HepG2 (cell line): ENCODE measurements around the gene GREM1. TPM values are rescaled to one million over a fixed set of nuclear protein-coding genes. Genes with fewer than 3 reads are reported as not detected.

ENCODE experiments used
- ATAC-seq: fragments of 200-7000 bp; cut with Tn5 transposase; 3 replicates; pipeline ENCODE4 v1.9.1; 2020; ENCODE audit warnings: mild to moderate bottlenecking, moderate library complexity
- BruUV-seq: library from RNA; stranded (reverse); fragments of 400-500 nt; replicated peaks from 2 replicates; lab custom pipeline; 2021; lab: Mats Ljungman, UMichigan
- CTCF ChIA-PET: fragments of 300-600 bp; formaldehyde crosslinking; extraction: SDS; loops from one replicate; lab custom pipeline; 2021; ENCODE audit warnings: low total read pairs, inconsistent platforms, low intra/inter-chr PET ratio; lab: Yijun Ruan, JAX
- POLR2A ChIA-PET: fragments of 350-600 bp; sonication (Branson Sonifier 250); formaldehyde crosslinking; loops from one replicate; lab custom pipeline; 2020; ENCODE audit warnings: antibody characterized with exemption, inconsistent platforms; lab: Yijun Ruan, JAX
- DNase-seq: peaks from one replicate; pipeline ENCODE4 v3.0.0-alpha.2; 2015; ENCODE audit warnings: low spot score
- FAIRE-seq: peaks from 3 replicates; lab custom pipeline; 2011; peaks lifted over from hg19 to GRCh38; lab: Jason Lieb, UNC
- H2AFZ ChIP-seq: one replicate; pipeline ENCODE4 v1.6.1; 2011; ENCODE audit warnings: low read length, inconsistent platforms
- H3K27ac ChIP-seq: fragments of 300-600 bp; 3 replicates; pipeline ENCODE4 v1.8.0; 2011; ENCODE audit warnings: mixed run types, mild to moderate bottlenecking, mixed read lengths, low read length, inconsistent platforms; ENCODE audit not compliant: insufficient read depth; ENCODE audit errors: extremely low read length
- H3K27me3 ChIP-seq, 2 experiments: fragments of 200-600 bp in 1 of 2; 2 replicates in 1 of 2; 3 replicates in 1 of 2; pipeline versions ENCODE4 v1.6.0 to v1.8.0; 2011; ENCODE audit warnings: low read length in 2 of 2, mild to moderate bottlenecking in 2 of 2, moderate library complexity in 2 of 2, inconsistent platforms in 1 of 2; ENCODE audit not compliant: insufficient read depth in 2 of 2, control insufficient read depth in 1 of 2
- H3K36me3 ChIP-seq, 2 experiments: fragments of 200-600 bp in 1 of 2; replicated peaks in 1 of 2; 2 replicates in 1 of 2; 3 replicates in 1 of 2; pipeline versions ENCODE4 v1.5.1 to v1.8.0; 2011; ENCODE audit warnings: low read length in 2 of 2, inconsistent platforms in 1 of 2; ENCODE audit not compliant: insufficient read depth in 2 of 2, control insufficient read depth in 1 of 2
- H3K4me1 ChIP-seq: 2 replicates; pipeline ENCODE4 v1.5.1; 2012; ENCODE audit warnings: low read length, inconsistent platforms; ENCODE audit not compliant: insufficient read depth
- H3K4me2 ChIP-seq: 2 replicates; pipeline ENCODE4 v1.6.0; 2011; ENCODE audit warnings: low read depth, low read length, inconsistent platforms
- H3K4me3 ChIP-seq, 3 experiments: fragments of 200-600 bp in 1 of 3; sonication (generic), shearing (Covaris generic) in 1 of 3; replicated peaks in 1 of 3; 2 replicates each; pipeline ENCODE4 v1.5.1; 2011 to 2016; ENCODE audit warnings: low read length in 3 of 3, inconsistent platforms in 2 of 3, low read depth in 2 of 3, mild to moderate bottlenecking in 2 of 3, control low read depth in 1 of 3, mixed read lengths in 1 of 3; ENCODE audit not compliant: insufficient read depth in 1 of 3
- H3K79me2 ChIP-seq: one replicate; pipeline ENCODE4 v1.6.1; 2011; ENCODE audit warnings: low read length, inconsistent platforms; ENCODE audit not compliant: insufficient read depth
- H3K9ac ChIP-seq: 2 replicates; pipeline ENCODE4 v1.6.0; 2011; ENCODE audit warnings: mild to moderate bottlenecking, low read depth, low read length, inconsistent platforms; ENCODE audit not compliant: insufficient read depth
- H3K9me3 ChIP-seq: 2 replicates; pipeline ENCODE4 v1.5.1; 2012; ENCODE audit warnings: mild to moderate bottlenecking, low read length
- H4K20me1 ChIP-seq: 2 replicates; pipeline ENCODE4 v1.6.0; 2011; ENCODE audit warnings: inconsistent platforms, mild to moderate bottlenecking, low read length, moderate library complexity; ENCODE audit not compliant: insufficient read depth
- HOXA7 ChIP-seq: sonication (generic); formaldehyde crosslinking; IDR thresholded peaks from 2 replicates; pipeline ENCODE4 v1.8.1; 2022; ENCODE audit warnings: mild to moderate bottlenecking, missing genetic modification reagents, moderate library complexity
- NFE2L2 ChIP-seq: fragments of 150-350 bp; IDR thresholded peaks from 2 replicates; pipeline ENCODE4 v1.6.1; 2014; ENCODE audit warnings: low read length
- NFIC ChIP-seq: IDR thresholded peaks from 2 replicates; pipeline ENCODE4 v1.6.1; 2012; ENCODE audit warnings: mild to moderate bottlenecking, low read length, inconsistent platforms
- TBP ChIP-seq: sonication (generic); formaldehyde crosslinking; IDR thresholded peaks from 2 replicates; pipeline ENCODE4 v1.5.0; 2020; ENCODE audit warnings: missing genetic modification reagents
- ZNF589 ChIP-seq: sonication (generic); formaldehyde crosslinking; conservative IDR thresholded peaks from 2 replicates; pipeline ENCODE4 v1.8.0; 2022; ENCODE audit warnings: mild to moderate bottlenecking, moderate library complexity, missing genetic modification reagents
- ZNF720 ChIP-seq: sonication (generic); formaldehyde crosslinking; IDR thresholded peaks from 2 replicates; pipeline ENCODE4 v1.4.0; 2020; ENCODE audit warnings: missing genetic modification reagents
- WGBS: methylation state at CpG from one replicate; pipeline ENCODE4 v1.1.6; 2017; ENCODE audit warnings: low lambda C conversion rate; 5-methylcytosine and 5-hydroxymethylcytosine counted together
- in situ Hi-C: cut with HindIII; loops from 2 replicates; pipeline ENCODE4 v1.10.0; 2017; ENCODE audit warnings: low pct_unique_long_range_greater_than_20kb; ENCODE audit not compliant: extremely low pct_ligation_motif_present
- intact Hi-C: fragments of 100-400 bp; cut with micrococcal nuclease; formaldehyde crosslinking; loops from one replicate; pipeline ENCODE4 v1.10.0; 2022; ENCODE audit not compliant: unreplicated experiment
- polyA plus RNA-seq, 8 experiments: library from polyadenylated mRNA; depleted of rRNA in 3 of 8; stranded (reverse) in 7 of 8; unstranded in 1 of 8; fragments of >200 nt; fragmentation: Illumina TruSeq in 4 of 8; extraction: Trizol in 4 of 8; gene quantifications; 2 replicates each; pipeline versions ENCODE4 v1.2.1 to v1.2.3, GENCODE V29; 2011 to 2016; ENCODE audit warnings: low read depth in 4 of 8, missing spikeins in 1 of 8, mixed read lengths in 1 of 8; ENCODE audit not compliant: insufficient read depth in 1 of 8
- total RNA-seq, 5 experiments: library from RNA; depleted of rRNA; stranded (reverse); fragments of >200 nt; fragmentation: Illumina TruSeq; extraction: Trizol; gene quantifications; 2 replicates each; pipeline ENCODE4 v1.2.3, GENCODE V29; 2016; ENCODE audit warnings: low read depth in 1 of 5
- TF ChIP-seq, protein P1 (sequence below): sonication (generic); formaldehyde crosslinking; IDR thresholded peaks from 2 replicates; pipeline ENCODE4 v1.5.0; 2020; ENCODE audit warnings: mild to moderate bottlenecking, missing genetic modification reagents
- TF ChIP-seq, protein P2 (sequence below): IDR thresholded peaks from 2 replicates; pipeline ENCODE4 v1.6.1; 2016; ENCODE audit warnings: control low read depth

The GREM1 gene
- total and polyA plus RNA-seq, 2 of the 13 experiments (the other 11 are each of a cell fraction or from before 2014, with no cell fraction given): 0.02 to 0.08 TPM

DNA sequence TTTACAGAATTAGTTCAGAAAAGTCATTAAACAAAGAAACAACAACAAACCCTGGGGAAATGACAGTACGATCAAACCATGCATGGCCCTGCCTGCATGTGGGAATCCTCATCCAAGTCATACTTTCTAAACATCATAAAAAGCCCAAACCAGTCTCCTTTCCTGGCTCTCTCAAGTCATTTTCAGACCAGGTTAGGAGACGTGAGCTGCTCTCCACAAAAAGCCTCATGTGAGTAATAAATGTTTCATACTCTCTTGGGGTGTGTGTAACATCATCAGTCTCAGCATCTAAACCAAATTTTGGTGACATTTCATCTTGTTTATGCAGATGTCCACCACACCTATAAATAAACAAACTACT is 18.9 kb downstream of the GREM1 start:
- 22% methylated on average over 2 of the region's 2 CpGs for WGBS

More for the DNA sequence above, 18.9 kb downstream of the GREM1 start:
- DNase-seq (no peak), FAIRE-seq (no peak), ATAC-seq (no peak)
- Histone ChIP-seq H3K9me3 (0 out of 2 replicates have a peak, but pooled peaks cover 5% of the 10 kb centered on the region), H3K79me2 (no peaks in the 10 kb centered on the region), H4K20me1 (no peaks in the 10 kb centered on the region), H3K4me1 (no peaks in the 10 kb centered on the region), H3K9ac (no peak overlapping the region), H3K27me3 (no peaks in the 10 kb centered on the region; a peak in 2 of 5 replicates), H3K4me3 (no peak overlapping the region), H3K36me3 (no peaks in the 10 kb centered on the region), H3K27ac (no peak overlapping the region), H3K4me2 (no peak overlapping the region), H2AFZ (no peak overlapping the region)
- BruUV-seq: no TSS peak
- in situ Hi-C loops: no loop called here
- ChIA-PET POLR2A (no interaction called here), CTCF (no interaction called here)
- TF ChIP-seq NFIC (no peak), HOXA7 (CRISPR knock-in tag) (no peak), TBP (no peak), ZNF720 (CRISPR knock-in tag) (no peak), NFE2L2 (no peak), ZNF589 (CRISPR knock-in tag) (no peak)
- TF ChIP-seq, protein P1, sequence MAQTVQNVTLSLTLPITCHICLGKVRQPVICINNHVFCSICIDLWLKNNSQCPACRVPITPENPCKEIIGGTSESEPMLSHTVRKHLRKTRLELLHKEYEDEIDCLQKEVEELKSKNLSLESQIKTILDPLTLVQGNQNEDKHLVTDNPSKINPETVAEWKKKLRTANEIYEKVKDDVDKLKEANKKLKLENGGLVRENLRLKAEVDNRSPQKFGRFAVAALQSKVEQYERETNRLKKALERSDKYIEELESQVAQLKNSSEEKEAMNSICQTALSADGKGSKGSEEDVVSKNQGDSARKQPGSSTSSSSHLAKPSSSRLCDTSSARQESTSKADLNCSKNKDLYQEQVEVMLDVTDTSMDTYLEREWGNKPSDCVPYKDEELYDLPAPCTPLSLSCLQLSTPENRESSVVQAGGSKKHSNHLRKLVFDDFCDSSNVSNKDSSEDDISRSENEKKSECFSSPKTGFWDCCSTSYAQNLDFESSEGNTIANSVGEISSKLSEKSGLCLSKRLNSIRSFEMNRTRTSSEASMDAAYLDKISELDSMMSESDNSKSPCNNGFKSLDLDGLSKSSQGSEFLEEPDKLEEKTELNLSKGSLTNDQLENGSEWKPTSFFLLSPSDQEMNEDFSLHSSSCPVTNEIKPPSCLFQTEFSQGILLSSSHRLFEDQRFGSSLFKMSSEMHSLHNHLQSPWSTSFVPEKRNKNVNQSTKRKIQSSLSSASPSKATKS (CRISPR knock-in tag): no peak
- TF ChIP-seq, protein P2, sequence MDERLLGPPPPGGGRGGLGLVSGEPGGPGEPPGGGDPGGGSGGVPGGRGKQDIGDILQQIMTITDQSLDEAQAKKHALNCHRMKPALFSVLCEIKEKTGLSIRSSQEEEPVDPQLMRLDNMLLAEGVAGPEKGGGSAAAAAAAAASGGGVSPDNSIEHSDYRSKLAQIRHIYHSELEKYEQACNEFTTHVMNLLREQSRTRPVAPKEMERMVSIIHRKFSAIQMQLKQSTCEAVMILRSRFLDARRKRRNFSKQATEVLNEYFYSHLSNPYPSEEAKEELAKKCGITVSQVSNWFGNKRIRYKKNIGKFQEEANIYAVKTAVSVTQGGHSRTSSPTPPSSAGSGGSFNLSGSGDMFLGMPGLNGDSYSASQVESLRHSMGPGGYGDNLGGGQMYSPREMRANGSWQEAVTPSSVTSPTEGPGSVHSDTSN (CRISPR knock-in tag): no peak
- intact Hi-C loops: no loop called here
